Hepatocyte (in vitro differentiated cells): Measurements from ENCODE around the gene CDC20.

Experiments
- EZH2 ChIP-seq: fragments of 200-600 bp; sonication (generic); IDR thresholded peaks from 2 replicates; pipeline ENCODE4 v1.6.1; 2016; ENCODE audit warnings: antibody characterized with exemption, mild to moderate bottlenecking, borderline replicate concordance
- EZH2phosphoT487 ChIP-seq: fragments of 200-600 bp; sonication (generic); IDR thresholded peaks from one replicate; pipeline ENCODE4 v1.6.1; 2018; ENCODE audit warnings: antibody characterized with exemption, mild to moderate bottlenecking, low read depth, moderate library complexity; ENCODE audit not compliant: unreplicated experiment, severe bottlenecking
- TF ChIP-seq, protein P1 (sequence below): fragments of 200-600 bp; sonication (generic); IDR thresholded peaks from 2 replicates; pipeline ENCODE4 v1.5.1; 2016; ENCODE audit warnings: antibody characterized with exemption, mild to moderate bottlenecking; ENCODE audit not compliant: poor library complexity

- TF ChIP-seq, protein P1, sequence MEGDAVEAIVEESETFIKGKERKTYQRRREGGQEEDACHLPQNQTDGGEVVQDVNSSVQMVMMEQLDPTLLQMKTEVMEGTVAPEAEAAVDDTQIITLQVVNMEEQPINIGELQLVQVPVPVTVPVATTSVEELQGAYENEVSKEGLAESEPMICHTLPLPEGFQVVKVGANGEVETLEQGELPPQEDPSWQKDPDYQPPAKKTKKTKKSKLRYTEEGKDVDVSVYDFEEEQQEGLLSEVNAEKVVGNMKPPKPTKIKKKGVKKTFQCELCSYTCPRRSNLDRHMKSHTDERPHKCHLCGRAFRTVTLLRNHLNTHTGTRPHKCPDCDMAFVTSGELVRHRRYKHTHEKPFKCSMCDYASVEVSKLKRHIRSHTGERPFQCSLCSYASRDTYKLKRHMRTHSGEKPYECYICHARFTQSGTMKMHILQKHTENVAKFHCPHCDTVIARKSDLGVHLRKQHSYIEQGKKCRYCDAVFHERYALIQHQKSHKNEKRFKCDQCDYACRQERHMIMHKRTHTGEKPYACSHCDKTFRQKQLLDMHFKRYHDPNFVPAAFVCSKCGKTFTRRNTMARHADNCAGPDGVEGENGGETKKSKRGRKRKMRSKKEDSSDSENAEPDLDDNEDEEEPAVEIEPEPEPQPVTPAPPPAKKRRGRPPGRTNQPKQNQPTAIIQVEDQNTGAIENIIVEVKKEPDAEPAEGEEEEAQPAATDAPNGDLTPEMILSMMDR, result no peak
- TF ChIP-seq EZH2 (no peak), EZH2phosphoT487 (no peak)
These were observed 9.8 kb upstream of the CDC20 start for GRCh38 chr1:43348809-43349593.
